ENCODE results near the gene KRTAP16-1.

DNA sequence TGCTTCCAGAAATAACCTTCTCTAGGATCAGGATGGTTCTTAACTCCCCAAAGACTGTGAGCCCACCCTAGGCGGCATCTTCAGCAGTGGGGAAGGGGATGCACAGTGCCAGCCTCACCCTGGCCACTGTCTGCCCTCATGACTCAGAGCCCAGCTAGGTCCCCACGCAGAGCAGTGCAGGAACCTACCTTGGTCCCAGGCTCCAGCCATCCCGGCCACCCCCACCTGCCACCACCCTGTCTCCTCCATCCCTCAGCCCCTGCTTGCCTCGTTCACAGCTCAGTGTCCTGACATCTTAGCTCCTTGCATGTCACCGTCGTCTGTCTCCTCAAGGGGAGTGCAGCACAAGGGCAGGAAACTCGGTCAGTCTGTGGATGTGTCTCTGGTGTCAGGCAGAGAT lies 22.5 kb upstream of the KRTAP16-1 start:
- TF ChIP-seq, protein P1, sequence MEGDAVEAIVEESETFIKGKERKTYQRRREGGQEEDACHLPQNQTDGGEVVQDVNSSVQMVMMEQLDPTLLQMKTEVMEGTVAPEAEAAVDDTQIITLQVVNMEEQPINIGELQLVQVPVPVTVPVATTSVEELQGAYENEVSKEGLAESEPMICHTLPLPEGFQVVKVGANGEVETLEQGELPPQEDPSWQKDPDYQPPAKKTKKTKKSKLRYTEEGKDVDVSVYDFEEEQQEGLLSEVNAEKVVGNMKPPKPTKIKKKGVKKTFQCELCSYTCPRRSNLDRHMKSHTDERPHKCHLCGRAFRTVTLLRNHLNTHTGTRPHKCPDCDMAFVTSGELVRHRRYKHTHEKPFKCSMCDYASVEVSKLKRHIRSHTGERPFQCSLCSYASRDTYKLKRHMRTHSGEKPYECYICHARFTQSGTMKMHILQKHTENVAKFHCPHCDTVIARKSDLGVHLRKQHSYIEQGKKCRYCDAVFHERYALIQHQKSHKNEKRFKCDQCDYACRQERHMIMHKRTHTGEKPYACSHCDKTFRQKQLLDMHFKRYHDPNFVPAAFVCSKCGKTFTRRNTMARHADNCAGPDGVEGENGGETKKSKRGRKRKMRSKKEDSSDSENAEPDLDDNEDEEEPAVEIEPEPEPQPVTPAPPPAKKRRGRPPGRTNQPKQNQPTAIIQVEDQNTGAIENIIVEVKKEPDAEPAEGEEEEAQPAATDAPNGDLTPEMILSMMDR (IDR thresholded peaks at IDR 0.05; ENCODE audit: extremely low read depth in 1 of 2, insufficient read depth in 1 of 2, low read depth in 1 of 2, low read length in 2 of 2): no peak
- TF ChIP-seq POLR2AphosphoS5 (IDR thresholded peaks at IDR 0.05; ENCODE audit: insufficient read depth, low read depth, low read length): no peak

Measured in endothelial cell of umbilical vein (primary cell).